C4-2B (cell line): ENCODE data around the gene STXBP2.

Experiments
- ZFX ChIP-seq: fragments of 450-650 bp; IDR thresholded peaks from 2 replicates; pipeline ENCODE4 v1.6.1; 2017
- TF ChIP-seq, protein P1 (sequence below): fragments of 450-650 bp; conservative IDR thresholded peaks from 2 replicates; pipeline ENCODE4 v1.5.1; 2017; ENCODE audit warnings: mild to moderate bottlenecking

DNA sequence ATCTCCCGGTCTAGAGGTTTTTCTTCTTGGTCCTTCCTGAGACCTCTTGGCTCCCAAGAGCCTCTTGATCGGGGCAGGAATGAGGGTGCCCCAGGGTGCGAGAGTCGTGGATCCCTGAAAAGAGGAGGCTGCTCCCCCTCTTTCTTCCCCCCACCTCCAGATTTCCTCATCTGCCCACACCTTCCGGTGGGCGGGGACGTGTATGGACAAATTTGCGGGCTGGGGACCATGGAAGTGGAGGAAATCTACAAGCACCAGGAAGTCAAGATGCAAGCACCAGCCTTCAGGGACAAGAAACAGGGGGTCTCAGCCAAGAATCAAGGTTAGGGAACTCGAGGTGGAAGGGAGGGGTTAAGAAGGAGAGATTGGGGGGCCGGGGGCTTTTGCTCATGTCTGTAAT is 39.9 kb downstream of the STXBP2 start, which contains the start of gene MCEMP1:
- TF ChIP-seq, protein P1, sequence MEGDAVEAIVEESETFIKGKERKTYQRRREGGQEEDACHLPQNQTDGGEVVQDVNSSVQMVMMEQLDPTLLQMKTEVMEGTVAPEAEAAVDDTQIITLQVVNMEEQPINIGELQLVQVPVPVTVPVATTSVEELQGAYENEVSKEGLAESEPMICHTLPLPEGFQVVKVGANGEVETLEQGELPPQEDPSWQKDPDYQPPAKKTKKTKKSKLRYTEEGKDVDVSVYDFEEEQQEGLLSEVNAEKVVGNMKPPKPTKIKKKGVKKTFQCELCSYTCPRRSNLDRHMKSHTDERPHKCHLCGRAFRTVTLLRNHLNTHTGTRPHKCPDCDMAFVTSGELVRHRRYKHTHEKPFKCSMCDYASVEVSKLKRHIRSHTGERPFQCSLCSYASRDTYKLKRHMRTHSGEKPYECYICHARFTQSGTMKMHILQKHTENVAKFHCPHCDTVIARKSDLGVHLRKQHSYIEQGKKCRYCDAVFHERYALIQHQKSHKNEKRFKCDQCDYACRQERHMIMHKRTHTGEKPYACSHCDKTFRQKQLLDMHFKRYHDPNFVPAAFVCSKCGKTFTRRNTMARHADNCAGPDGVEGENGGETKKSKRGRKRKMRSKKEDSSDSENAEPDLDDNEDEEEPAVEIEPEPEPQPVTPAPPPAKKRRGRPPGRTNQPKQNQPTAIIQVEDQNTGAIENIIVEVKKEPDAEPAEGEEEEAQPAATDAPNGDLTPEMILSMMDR: no peak
- TF ChIP-seq ZFX: no peak
